ENCODE data around the gene NCAM1.

Gene NCAM1

DNA sequence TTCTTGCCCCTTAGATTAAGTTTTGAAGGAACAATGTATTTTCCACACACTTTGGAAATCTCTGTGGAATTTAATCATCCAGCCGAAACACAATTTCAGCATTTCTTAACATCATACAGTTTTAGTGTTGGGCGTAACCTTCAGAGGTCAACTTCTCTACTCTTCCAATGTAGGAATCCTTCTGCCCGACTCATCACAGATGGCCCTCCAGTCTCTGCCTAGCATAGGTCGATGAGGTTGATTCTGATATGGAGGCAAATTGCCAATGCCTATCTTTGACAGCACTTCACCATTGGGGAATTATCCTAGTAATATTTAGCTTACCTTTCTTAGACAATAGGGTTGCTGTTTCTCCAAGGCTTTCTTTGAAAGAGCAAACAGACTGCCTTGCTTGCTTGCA lies 177.5 kb downstream of the NCAM1 start:
- H3K36me3 ChIP-seq, result peaks cover 4% of the 10 kb centered on the region
- H3K9me3 ChIP-seq, result no peaks in the 10 kb centered on the region
- TF ChIP-seq, protein P1, sequence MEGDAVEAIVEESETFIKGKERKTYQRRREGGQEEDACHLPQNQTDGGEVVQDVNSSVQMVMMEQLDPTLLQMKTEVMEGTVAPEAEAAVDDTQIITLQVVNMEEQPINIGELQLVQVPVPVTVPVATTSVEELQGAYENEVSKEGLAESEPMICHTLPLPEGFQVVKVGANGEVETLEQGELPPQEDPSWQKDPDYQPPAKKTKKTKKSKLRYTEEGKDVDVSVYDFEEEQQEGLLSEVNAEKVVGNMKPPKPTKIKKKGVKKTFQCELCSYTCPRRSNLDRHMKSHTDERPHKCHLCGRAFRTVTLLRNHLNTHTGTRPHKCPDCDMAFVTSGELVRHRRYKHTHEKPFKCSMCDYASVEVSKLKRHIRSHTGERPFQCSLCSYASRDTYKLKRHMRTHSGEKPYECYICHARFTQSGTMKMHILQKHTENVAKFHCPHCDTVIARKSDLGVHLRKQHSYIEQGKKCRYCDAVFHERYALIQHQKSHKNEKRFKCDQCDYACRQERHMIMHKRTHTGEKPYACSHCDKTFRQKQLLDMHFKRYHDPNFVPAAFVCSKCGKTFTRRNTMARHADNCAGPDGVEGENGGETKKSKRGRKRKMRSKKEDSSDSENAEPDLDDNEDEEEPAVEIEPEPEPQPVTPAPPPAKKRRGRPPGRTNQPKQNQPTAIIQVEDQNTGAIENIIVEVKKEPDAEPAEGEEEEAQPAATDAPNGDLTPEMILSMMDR (IDR thresholded peaks at IDR 0.05; ENCODE audit: low read depth, low read length), result no peak
- peaks cover 61% of the 10 kb centered on the region for H3K4me1 ChIP-seq
- DNase-seq, result peak; percentile 59
- H3K27me3 ChIP-seq, result no peaks in the 10 kb centered on the region
- H3K4me3 ChIP-seq (ENCODE audit: low read depth, low read length), result peak overlapping the region; percentile 7

DNA sequence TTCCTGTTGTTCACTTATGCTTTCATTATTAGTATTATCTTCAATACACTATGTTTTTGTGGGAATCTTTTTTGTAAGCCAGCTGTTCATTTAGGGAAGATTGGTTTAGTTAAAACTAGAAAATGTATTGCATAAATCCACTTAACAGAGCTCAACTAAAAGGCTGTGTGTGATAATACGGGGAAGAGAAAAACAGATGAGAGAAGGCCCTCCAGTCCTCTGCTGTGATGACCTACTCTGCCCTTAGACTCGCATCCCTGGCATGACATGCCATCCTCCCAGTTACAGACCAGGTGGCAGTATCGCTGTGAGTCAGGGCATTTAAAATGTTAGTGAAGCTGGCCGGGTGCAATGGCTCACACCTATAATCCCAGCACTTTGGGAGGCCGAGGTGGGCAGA lies 179.8 kb downstream of the NCAM1 start:
- H3K9me3 ChIP-seq, result no peaks in the 10 kb centered on the region
- no peaks in the 10 kb centered on the region for H3K36me3 ChIP-seq
- H3K4me1 ChIP-seq, result peaks cover 72% of the 10 kb centered on the region
- peak; percentile 48 for DNase-seq
- TF ChIP-seq, protein P1 (IDR thresholded peaks at IDR 0.05; ENCODE audit: low read depth, low read length), result no peak
- no peak overlapping the region for H3K4me3 ChIP-seq (ENCODE audit: low read depth, low read length)
- no peaks in the 10 kb centered on the region for H3K27me3 ChIP-seq

DNA sequence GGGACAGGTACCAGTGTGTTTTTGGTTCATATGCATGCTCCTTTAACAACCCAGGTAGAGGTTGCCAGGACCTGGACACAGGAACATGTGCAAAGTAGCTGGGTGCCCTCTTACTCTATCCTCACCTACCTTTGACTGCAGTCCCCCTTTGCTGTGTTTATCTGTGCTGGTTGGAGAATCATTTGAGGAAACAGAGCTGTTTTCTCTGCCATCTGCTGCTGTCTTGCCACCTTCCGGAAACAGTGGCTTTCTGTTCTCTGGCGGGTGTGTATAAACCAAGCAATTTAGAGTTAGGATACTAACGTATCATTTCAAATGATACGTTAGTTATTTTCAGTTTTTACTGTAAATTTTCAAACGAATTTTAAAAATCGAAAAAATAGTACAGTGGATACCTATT lies 181.3 kb downstream of the NCAM1 start:
- H3K27me3 ChIP-seq, result no peaks in the 10 kb centered on the region
- TF ChIP-seq, protein P1 (IDR thresholded peaks at IDR 0.05; ENCODE audit: low read depth, low read length), result no peak
- DNase-seq, result no peak

DNA sequence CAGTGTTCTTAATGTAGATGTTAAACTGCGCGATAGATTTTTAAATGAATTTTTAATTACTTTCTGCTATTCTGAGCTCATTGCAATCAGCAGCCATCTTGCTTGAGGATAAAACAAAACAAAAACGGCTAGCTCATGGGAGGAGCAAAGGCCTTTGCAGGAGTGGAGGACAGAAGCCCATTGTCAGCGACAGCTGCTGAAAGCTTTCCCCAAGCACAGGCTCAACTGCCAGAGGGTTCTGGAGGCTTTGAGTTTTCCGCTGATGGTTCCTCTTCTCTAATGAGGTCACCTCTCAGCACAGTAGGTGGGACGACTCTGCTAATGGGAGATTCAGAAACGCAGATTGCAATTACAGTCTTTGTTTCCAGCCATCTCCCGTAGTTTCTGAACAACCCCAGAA lies 186.0 kb downstream of the NCAM1 start:
- Histone ChIP-seq H3K9me3 (no peaks in the 10 kb centered on the region), H3K4me1 (peaks cover 52% of the 10 kb centered on the region), H3K4me3 (ENCODE audit: low read depth, low read length) (peak overlapping the region; percentile 23), H3K36me3 (no peaks in the 10 kb centered on the region), H3K27me3 (no peaks in the 10 kb centered on the region)
- DNase-seq, result peak; percentile 74
- TF ChIP-seq, protein P1 (IDR thresholded peaks at IDR 0.05; ENCODE audit: low read depth, low read length), result no peak

More for the DNA sequence above, 181.3 kb downstream of the NCAM1 start:
- H3K9me3 ChIP-seq, result no peaks in the 10 kb centered on the region
- H3K36me3 ChIP-seq, result no peaks in the 10 kb centered on the region
- H3K4me3 ChIP-seq (ENCODE audit: low read depth, low read length), result no peak overlapping the region
- H3K4me1 ChIP-seq, result peaks cover 72% of the 10 kb centered on the region

DNA sequence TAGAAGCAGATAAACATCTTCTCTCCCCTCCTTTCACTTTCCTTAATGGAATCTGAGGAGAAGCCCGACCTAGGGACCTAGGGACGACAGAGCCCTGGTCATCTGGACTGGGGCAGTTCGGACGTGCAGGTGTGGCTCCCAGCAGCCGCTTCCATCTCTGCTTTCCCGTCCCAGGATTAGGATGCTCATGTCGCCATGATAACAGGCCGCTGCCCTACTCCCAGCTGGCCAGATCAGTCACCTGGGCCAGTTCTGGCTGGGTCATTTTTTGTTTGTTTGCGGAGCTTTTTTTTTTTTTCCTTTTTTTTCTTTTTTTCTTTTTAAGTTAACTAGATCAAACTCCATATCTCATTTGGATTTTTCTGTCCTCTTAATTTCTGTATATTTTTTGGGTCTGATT lies 186.9 kb downstream of the NCAM1 start:
- H3K36me3 ChIP-seq, result no peaks in the 10 kb centered on the region
- H3K27me3 ChIP-seq, result no peaks in the 10 kb centered on the region
- no peak overlapping the region for H3K4me3 ChIP-seq (ENCODE audit: low read depth, low read length)
- TF ChIP-seq, protein P1 (IDR thresholded peaks at IDR 0.05; ENCODE audit: low read depth, low read length), result no peak
- peaks cover 46% of the 10 kb centered on the region for H3K4me1 ChIP-seq
- no peak for DNase-seq
- H3K9me3 ChIP-seq, result no peaks in the 10 kb centered on the region

DNA sequence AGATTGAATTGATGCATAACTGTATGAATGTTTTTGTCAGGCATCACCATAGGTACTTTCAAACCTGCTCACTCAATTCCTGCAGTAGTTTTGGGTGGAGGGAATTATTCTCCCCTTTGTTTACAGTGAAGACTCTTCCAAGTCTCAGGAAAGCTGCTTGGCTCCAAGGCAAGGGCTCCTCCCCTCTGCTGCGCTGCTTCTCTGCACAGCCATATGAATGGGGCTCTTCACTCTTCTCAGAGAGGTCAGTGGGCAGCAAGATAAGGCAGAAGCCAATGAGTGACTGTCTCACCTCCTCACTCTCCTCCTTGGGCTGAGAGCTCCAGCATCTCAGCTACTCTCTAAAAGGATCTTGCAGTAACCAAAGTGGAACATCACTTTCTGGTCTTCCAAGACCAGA lies 187.4 kb downstream of the NCAM1 start:
- Histone ChIP-seq H3K4me1 (peaks cover 40% of the 10 kb centered on the region), H3K27me3 (no peaks in the 10 kb centered on the region), H3K36me3 (no peaks in the 10 kb centered on the region), H3K4me3 (ENCODE audit: low read depth, low read length) (no peak overlapping the region), H3K9me3 (no peaks in the 10 kb centered on the region)
- TF ChIP-seq, protein P1 (IDR thresholded peaks at IDR 0.05; ENCODE audit: low read depth, low read length), result no peak
- DNase-seq, result no peak

Measured in BE2C (cell line).